ENCODE results near the gene NUP214.
"Not testable (repeated sequence)": the region's sequence is repeated elsewhere in the genome, so short reads cannot be mapped to it uniquely, and the experiment has no call there.

NUP214 gene

DNA sequence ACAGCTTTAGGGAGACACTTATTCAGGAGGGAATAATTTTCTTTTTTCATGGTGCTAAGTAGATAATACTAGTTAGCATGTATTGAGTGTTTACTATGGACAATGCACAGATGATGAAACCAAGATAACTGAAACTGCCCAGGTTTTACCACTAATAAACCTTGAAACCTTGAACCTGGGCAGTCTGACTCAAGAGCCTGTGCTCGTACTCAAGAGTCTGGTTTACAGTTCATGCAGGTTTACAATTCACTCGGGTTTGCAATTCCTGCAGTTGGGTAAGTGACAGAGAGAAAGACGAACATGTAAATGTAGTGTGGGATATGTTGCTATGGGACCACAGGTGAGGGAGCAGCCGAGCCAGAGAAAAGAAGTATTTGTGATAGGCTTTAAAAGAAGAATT lies 28.2 kb downstream of the NUP214 start:
- no peaks in the 10 kb centered on the region for H3K9me3 Mint-ChIP-seq
- ATAC-seq (no peak), DNase-seq (no peak)
- no peak overlapping the region for H3K4me3 Mint-ChIP-seq
- H3K36me3 Mint-ChIP-seq (ENCODE audit: low read depth): peaks cover 65% of the 10 kb centered on the region
- no peak overlapping the region for H3K27ac Mint-ChIP-seq
- H3K27me3 Mint-ChIP-seq: no peaks in the 10 kb centered on the region
- peaks cover 10% of the 10 kb centered on the region for H3K4me1 Mint-ChIP-seq

GRCh38 chr9:131158673-131159072 lies 33.3 kb downstream of the NUP214 start:
- not testable (repeated sequence) for H3K9me3 Mint-ChIP-seq, H3K27ac Mint-ChIP-seq, ATAC-seq, DNase-seq, H3K27me3 Mint-ChIP-seq, H3K4me3 Mint-ChIP-seq, H3K4me1 Mint-ChIP-seq
- peaks cover 56% of the 10 kb centered on the region for H3K36me3 Mint-ChIP-seq (ENCODE audit: low read depth)

- H3K27me3 Mint-ChIP-seq: no peaks in the 10 kb centered on the region
- no peak overlapping the region for H3K27ac Mint-ChIP-seq
- no peaks in the 10 kb centered on the region for H3K4me1 Mint-ChIP-seq
- DNase-seq: no peak
- ATAC-seq: no peak
- H3K4me3 Mint-ChIP-seq: no peak overlapping the region
- peaks cover 51% of the 10 kb centered on the region for H3K36me3 Mint-ChIP-seq (ENCODE audit: low read depth)
- no peaks in the 10 kb centered on the region for H3K9me3 Mint-ChIP-seq
These were observed 35.2 kb downstream of the NUP214 start for GRCh38 chr9:131160416-131161112.

DNA sequence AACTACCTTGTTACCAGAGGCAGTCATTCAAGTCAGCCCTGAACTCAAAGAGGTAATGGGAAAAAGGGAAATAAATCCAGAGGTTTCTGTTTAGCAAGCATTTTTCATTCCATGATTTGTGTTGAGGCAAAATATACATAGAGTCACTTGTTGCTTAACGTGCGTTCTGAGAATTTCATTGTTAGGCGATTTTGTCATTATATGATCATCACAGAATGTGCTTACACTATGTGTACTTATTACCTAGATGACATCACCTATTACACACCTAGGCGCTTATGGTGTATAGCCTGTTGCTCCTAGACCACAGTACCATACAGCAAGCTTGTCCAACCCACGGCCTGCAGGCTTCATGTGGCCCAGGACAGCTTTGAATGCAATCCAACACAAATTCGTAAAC lies 36.2 kb downstream of the NUP214 start:
- no peaks in the 10 kb centered on the region for H3K9me3 Mint-ChIP-seq
- no peak overlapping the region for H3K27ac Mint-ChIP-seq
- DNase-seq: no peak
- no peak for ATAC-seq
- no peak overlapping the region for H3K4me3 Mint-ChIP-seq
- H3K27me3 Mint-ChIP-seq: no peaks in the 10 kb centered on the region
- H3K36me3 Mint-ChIP-seq (ENCODE audit: low read depth): peaks cover 53% of the 10 kb centered on the region
- H3K4me1 Mint-ChIP-seq: no peaks in the 10 kb centered on the region

GRCh38 chr9:131162886-131163285 lies 37.5 kb downstream of the NUP214 start:
- Mint-ChIP-seq H3K4me1 (no peaks in the 10 kb centered on the region), H3K27me3 (no peaks in the 10 kb centered on the region), H3K4me3 (no peak overlapping the region), H3K9me3 (no peaks in the 10 kb centered on the region), H3K36me3 (ENCODE audit: low read depth) (peaks cover 55% of the 10 kb centered on the region), H3K27ac (peak overlapping the region; percentile 8)
- DNase-seq (no peak), ATAC-seq (no peak)

DNA sequence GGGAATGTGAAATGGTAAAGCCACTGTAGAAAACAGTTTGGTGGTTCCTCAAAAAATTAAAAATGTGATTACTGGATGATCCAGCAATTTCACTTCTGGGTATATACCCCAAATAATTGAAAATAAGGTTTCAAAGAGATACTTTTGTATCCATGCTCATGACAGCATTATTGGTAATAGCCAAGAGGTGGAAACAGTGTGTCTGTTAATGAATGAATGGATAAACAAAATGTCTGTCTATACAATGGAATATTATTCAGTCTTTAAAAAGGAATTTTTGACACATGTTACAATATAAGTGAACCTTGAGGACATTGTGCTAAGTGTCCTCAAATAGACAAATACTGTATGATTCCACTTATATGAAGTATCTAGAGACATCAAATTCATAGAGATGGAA lies 40.1 kb downstream of the NUP214 start:
- ATAC-seq: no peak
- Mint-ChIP-seq H3K9me3 (no peaks in the 10 kb centered on the region), H3K36me3 (ENCODE audit: low read depth) (peaks cover 53% of the 10 kb centered on the region), H3K4me1 (no peaks in the 10 kb centered on the region), H3K27me3 (no peaks in the 10 kb centered on the region), H3K27ac (no peak overlapping the region), H3K4me3 (no peak overlapping the region)
- DNase-seq: no peak

GRCh38 chr9:131167146-131167692 lies 41.8 kb downstream of the NUP214 start:
- DNase-seq (no peak), ATAC-seq (no peak)
- Mint-ChIP-seq H3K4me1 (no peaks in the 10 kb centered on the region), H3K27ac (no peak overlapping the region), H3K36me3 (ENCODE audit: low read depth) (peaks cover 54% of the 10 kb centered on the region), H3K27me3 (no peaks in the 10 kb centered on the region), H3K9me3 (no peaks in the 10 kb centered on the region), H3K4me3 (no peak overlapping the region)

DNA sequence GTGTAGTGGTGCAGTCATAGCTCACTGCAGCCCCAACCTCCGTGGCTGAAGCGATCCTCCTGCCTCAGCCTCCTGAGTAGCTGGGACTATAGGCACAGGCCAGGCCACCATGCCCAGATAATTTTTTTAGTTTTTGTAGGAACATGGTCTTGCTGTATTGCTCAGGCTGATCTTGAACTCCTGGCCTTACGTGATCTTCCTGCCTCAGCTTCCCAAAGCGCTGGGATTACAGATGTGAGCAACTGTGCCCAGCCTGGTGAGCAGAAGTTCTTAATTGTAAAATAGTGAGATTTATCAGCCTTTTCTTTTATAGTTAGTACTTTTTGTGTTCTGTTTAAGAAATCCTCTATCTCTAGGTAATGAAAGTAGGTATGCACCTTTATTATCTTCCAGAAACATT lies 42.5 kb downstream of the NUP214 start:
- Mint-ChIP-seq H3K27ac (no peak overlapping the region), H3K9me3 (no peaks in the 10 kb centered on the region)

GRCh38 chr9:131169563-131170240 lies 44.3 kb downstream of the NUP214 start:
- H3K4me3 Mint-ChIP-seq: no peak overlapping the region

More for the DNA sequence above, 42.5 kb downstream of the NUP214 start:
- ATAC-seq: no peak
- H3K4me1 Mint-ChIP-seq: no peaks in the 10 kb centered on the region
- no peak for DNase-seq
- H3K4me3 Mint-ChIP-seq: no peak overlapping the region
- H3K36me3 Mint-ChIP-seq (ENCODE audit: low read depth): peaks cover 55% of the 10 kb centered on the region
- no peaks in the 10 kb centered on the region for H3K27me3 Mint-ChIP-seq

DNA sequence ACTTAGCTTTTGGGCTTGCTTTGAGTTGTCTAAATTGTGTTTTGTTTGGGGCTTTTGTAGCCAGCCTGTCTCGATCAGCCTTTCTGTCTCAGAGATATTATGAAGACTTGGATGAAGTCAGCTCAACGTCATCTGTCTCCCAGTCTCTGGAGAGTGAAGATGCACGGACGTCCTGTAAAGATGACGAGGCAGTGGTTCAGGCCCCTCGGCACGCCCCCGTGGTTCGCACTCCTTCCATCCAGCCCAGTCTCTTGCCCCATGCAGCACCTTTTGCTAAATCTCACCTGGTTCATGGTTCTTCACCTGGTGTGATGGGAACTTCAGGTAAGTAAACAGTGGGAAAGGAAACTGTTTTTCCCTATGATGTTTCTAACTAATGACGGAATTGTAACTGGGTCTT lies 48.6 kb downstream of the NUP214 start:
- Mint-ChIP-seq H3K27ac (no peak overlapping the region), H3K27me3 (no peaks in the 10 kb centered on the region), H3K9me3 (no peaks in the 10 kb centered on the region), H3K36me3 (ENCODE audit: low read depth) (peaks cover 59% of the 10 kb centered on the region), H3K4me3 (no peak overlapping the region), H3K4me1 (peaks cover 5% of the 10 kb centered on the region)
- no peak for ATAC-seq
- DNase-seq: no peak

More at GRCh38 chr9:131169563-131170240, 44.3 kb downstream of the NUP214 start:
- Mint-ChIP-seq H3K36me3 (ENCODE audit: low read depth) (peaks cover 52% of the 10 kb centered on the region), H3K4me1 (no peaks in the 10 kb centered on the region), H3K9me3 (no peaks in the 10 kb centered on the region), H3K27me3 (no peaks in the 10 kb centered on the region), H3K27ac (no peak overlapping the region)
- ATAC-seq: no peak
- no peak for DNase-seq

DNA sequence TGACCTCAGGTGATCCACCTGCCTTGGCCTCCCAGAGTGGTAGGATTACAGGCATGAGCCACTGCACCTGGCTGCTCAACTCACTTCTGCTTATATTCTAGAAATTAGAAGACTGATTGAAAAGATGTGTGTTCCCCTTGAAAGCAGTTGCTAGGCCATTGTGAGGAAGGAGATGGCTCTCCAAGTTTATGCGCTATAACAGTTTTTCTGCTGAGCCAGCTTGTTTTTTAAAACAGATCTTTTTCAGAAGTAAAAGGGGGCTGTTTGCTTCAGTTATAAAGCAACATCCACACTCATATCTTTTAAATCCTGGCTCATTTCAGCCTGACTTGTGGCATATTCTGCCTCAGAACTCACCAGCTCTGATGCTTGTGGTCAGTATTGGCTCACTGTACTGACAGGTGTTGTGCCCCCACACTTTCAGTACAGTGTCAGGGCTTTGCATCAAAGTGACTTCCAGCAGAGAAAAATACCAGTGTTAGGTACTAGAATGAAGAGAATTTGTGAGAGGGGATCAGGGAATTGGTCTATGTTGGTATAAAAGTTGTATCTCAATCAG lies 49.4 kb downstream of the NUP214 start:
- Mint-ChIP-seq H3K27me3 (no peaks in the 10 kb centered on the region), H3K4me1 (peaks cover 11% of the 10 kb centered on the region), H3K4me3 (no peak overlapping the region), H3K9me3 (no peaks in the 10 kb centered on the region), H3K36me3 (ENCODE audit: low read depth) (peaks cover 64% of the 10 kb centered on the region), H3K27ac (no peak overlapping the region)
- DNase-seq (no peak), ATAC-seq (no peak)

DNA sequence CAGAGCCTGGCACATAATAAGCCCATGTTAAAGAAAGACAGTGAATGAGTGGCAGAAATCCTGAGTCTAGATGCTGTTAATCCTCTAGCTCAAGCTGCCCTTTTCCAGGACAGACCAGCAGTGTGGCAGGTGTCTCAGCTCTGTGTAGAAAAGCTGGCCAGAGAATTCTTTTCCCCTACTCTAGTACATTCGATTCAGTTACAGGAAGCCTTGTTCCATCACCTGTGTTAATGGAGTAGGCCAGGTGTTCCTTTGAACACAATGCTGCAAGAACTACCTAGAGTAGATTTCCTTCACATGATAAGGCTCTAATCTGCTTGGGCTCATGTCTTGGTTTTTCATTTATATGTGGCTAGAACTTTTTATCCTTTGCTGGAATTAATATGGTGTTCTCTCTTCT lies 52.5 kb downstream of the NUP214 start:
- DNase-seq (no peak), ATAC-seq (no peak)
- peaks cover 49% of the 10 kb centered on the region for H3K36me3 Mint-ChIP-seq (ENCODE audit: low read depth)
- no peak overlapping the region for H3K27ac Mint-ChIP-seq
- H3K4me3 Mint-ChIP-seq: no peak overlapping the region
- peaks cover 16% of the 10 kb centered on the region for H3K4me1 Mint-ChIP-seq
- H3K9me3 Mint-ChIP-seq: no peaks in the 10 kb centered on the region
- H3K27me3 Mint-ChIP-seq: no peaks in the 10 kb centered on the region

- DNase-seq (peak; percentile 76), ATAC-seq (peak; percentile 98)
- H3K9me3 Mint-ChIP-seq: no peaks in the 10 kb centered on the region
- no peak overlapping the region for H3K27ac Mint-ChIP-seq
- H3K4me3 Mint-ChIP-seq: no peak overlapping the region
- H3K27me3 Mint-ChIP-seq: no peaks in the 10 kb centered on the region
- peaks cover 49% of the 10 kb centered on the region for H3K36me3 Mint-ChIP-seq (ENCODE audit: low read depth)
- peaks cover 16% of the 10 kb centered on the region for H3K4me1 Mint-ChIP-seq
These were observed 53.0 kb downstream of the NUP214 start for GRCh38 chr9:131178382-131178781.

GRCh38 chr9:131178926-131179325 lies 53.5 kb downstream of the NUP214 start:
- Mint-ChIP-seq H3K36me3 (ENCODE audit: low read depth) (peaks cover 45% of the 10 kb centered on the region), H3K4me1 (peaks cover 16% of the 10 kb centered on the region), H3K27ac (no peak overlapping the region)

More at GRCh38 chr9:131178926-131179325, 53.5 kb downstream of the NUP214 start:
- no peak for DNase-seq
- no peak overlapping the region for H3K4me3 Mint-ChIP-seq
- no peaks in the 10 kb centered on the region for H3K9me3 Mint-ChIP-seq
- H3K27me3 Mint-ChIP-seq: no peaks in the 10 kb centered on the region
- no peak for ATAC-seq

Measured in activated naive CD8-positive, alpha-beta T cell treated with anti-CD3 and anti-CD28 coated beads, Interleukin-2, amount 50 U/mL, for 24 hours (primary cell).